ENCODE measurements around the gene NDST4. TPM values are rescaled to one million over a fixed set of nuclear protein-coding genes. Genes with fewer than 3 reads are reported as not detected.

The NDST4 gene
- total and polyA plus RNA-seq, 2 donors from 2014 or later, result not detected

- no peaks in the 10 kb centered on the region for H3K36me3 ChIP-seq (ENCODE audit: control insufficient read depth in 2 of 3, insufficient read depth in 3 of 3, low read length in 3 of 3)
- H3K27me3 ChIP-seq (ENCODE audit: control insufficient read depth, insufficient read depth, low read length), result no peaks in the 10 kb centered on the region
- no peak overlapping the region for H3K9ac ChIP-seq (ENCODE audit: low read length in 3 of 3)
- no peaks in the 10 kb centered on the region for H3K9me3 ChIP-seq (ENCODE audit: control insufficient read depth in 2 of 3, insufficient read depth in 1 of 3, low read length in 3 of 3)
- no peak for TF ChIP-seq CTCF (IDR thresholded peaks at IDR 0.05; ENCODE audit: borderline replicate concordance, extremely low read depth, insufficient read depth)
- no peak for DNase-seq
- H3K4me1 ChIP-seq (ENCODE audit: control insufficient read depth in 2 of 3, insufficient read depth in 2 of 3, low read depth in 1 of 3, low read length in 3 of 3), result no peaks in the 10 kb centered on the region
- no peak overlapping the region for H3K27ac ChIP-seq (ENCODE audit: low read depth in 2 of 2, low read length in 2 of 2)
- intact Hi-C loops (cut with DNase I), result no loop called here
- FAIRE-seq, result no peak
- no peak overlapping the region for H3K4me3 ChIP-seq (ENCODE audit: low read length in 3 of 3)
Measured at GRCh38 chr4:114927881-114928280, 185.5 kb downstream of the NDST4 start.

GRCh38 chr4:114926583-114926982 lies 186.8 kb downstream of the NDST4 start:
- Histone ChIP-seq H3K9ac (ENCODE audit: low read length in 3 of 3) (no peak overlapping the region), H3K4me1 (ENCODE audit: control insufficient read depth in 2 of 3, insufficient read depth in 2 of 3, low read depth in 1 of 3, low read length in 3 of 3) (no peaks in the 10 kb centered on the region), H3K27ac (ENCODE audit: low read depth in 2 of 2, low read length in 2 of 2) (no peak overlapping the region), H3K36me3 (ENCODE audit: control insufficient read depth in 2 of 3, insufficient read depth in 3 of 3, low read length in 3 of 3) (no peaks in the 10 kb centered on the region), H3K4me3 (ENCODE audit: low read length in 3 of 3) (no peak overlapping the region), H3K27me3 (ENCODE audit: control insufficient read depth, insufficient read depth, low read length) (no peaks in the 10 kb centered on the region), H3K9me3 (ENCODE audit: control insufficient read depth in 2 of 3, insufficient read depth in 1 of 3, low read length in 3 of 3) (no peaks in the 10 kb centered on the region)
- FAIRE-seq (no peak), DNase-seq (no peak)
- no peak for TF ChIP-seq CTCF (IDR thresholded peaks at IDR 0.05; ENCODE audit: borderline replicate concordance, extremely low read depth, insufficient read depth)
- intact Hi-C loops (cut with DNase I), result no loop called here

GRCh38 chr4:114924311-114924710 lies 189.1 kb downstream of the NDST4 start:
- Histone ChIP-seq H3K36me3 (ENCODE audit: control insufficient read depth in 2 of 3, insufficient read depth in 3 of 3, low read length in 3 of 3) (no peaks in the 10 kb centered on the region), H3K27ac (ENCODE audit: low read depth in 2 of 2, low read length in 2 of 2) (no peak overlapping the region), H3K9ac (ENCODE audit: low read length in 3 of 3) (no peak overlapping the region), H3K4me1 (ENCODE audit: control insufficient read depth in 2 of 3, insufficient read depth in 2 of 3, low read depth in 1 of 3, low read length in 3 of 3) (no peaks in the 10 kb centered on the region), H3K9me3 (ENCODE audit: control insufficient read depth in 2 of 3, insufficient read depth in 1 of 3, low read length in 3 of 3) (no peaks in the 10 kb centered on the region), H3K27me3 (ENCODE audit: control insufficient read depth, insufficient read depth, low read length) (no peaks in the 10 kb centered on the region), H3K4me3 (ENCODE audit: low read length in 3 of 3) (no peak overlapping the region)
- DNase-seq (no peak), FAIRE-seq (no peak)
- TF ChIP-seq CTCF (IDR thresholded peaks at IDR 0.05; ENCODE audit: borderline replicate concordance, extremely low read depth, insufficient read depth), result no peak
- intact Hi-C loops (cut with DNase I), result no loop called here

- H3K4me1 ChIP-seq (ENCODE audit: control insufficient read depth in 2 of 3, insufficient read depth in 2 of 3, low read depth in 1 of 3, low read length in 3 of 3), result no peaks in the 10 kb centered on the region
- DNase-seq (no peak), FAIRE-seq (no peak)
- no peaks in the 10 kb centered on the region for H3K9me3 ChIP-seq (ENCODE audit: control insufficient read depth in 2 of 3, insufficient read depth in 1 of 3, low read length in 3 of 3)
- intact Hi-C loops (cut with DNase I), result no loop called here
- H3K9ac ChIP-seq (ENCODE audit: low read length in 3 of 3), result no peak overlapping the region
- no peaks in the 10 kb centered on the region for H3K27me3 ChIP-seq (ENCODE audit: control insufficient read depth, insufficient read depth, low read length)
- H3K36me3 ChIP-seq (ENCODE audit: control insufficient read depth in 2 of 3, insufficient read depth in 3 of 3, low read length in 3 of 3), result no peaks in the 10 kb centered on the region
- H3K4me3 ChIP-seq (ENCODE audit: low read length in 3 of 3), result no peak overlapping the region
- no peak overlapping the region for H3K27ac ChIP-seq (ENCODE audit: low read depth in 2 of 2, low read length in 2 of 2)
- TF ChIP-seq CTCF (IDR thresholded peaks at IDR 0.05; ENCODE audit: borderline replicate concordance, extremely low read depth, insufficient read depth), result no peak
Measured at GRCh38 chr4:114922592-114922933, 190.9 kb downstream of the NDST4 start.

All from kidney (tissue), 14 donors.